ENCODE results near the gene NBPF1.
"Not testable (repeated sequence)": the region's sequence is repeated elsewhere in the genome, so short reads cannot be mapped to it uniquely, and the experiment has no call there.

GRCh38 chr1:16606666-16607432, 6.5 kb downstream of the NBPF1 start:
- TF ChIP-seq POLR2A (IDR thresholded peaks at IDR 0.05; ENCODE audit: low read length); GATA1 (IDR thresholded peaks at IDR 0.05; ENCODE audit: low read depth, low read length): not testable (repeated sequence)

Data from erythroblast (primary cell).